OCI-LY1 (cell line): Measurements from ENCODE around the gene IL1F10.

Experiments used
- H2AFZ ChIP-seq: fragments of 200-600 bp; sonication (generic), shearing (Covaris generic); 2 replicates; pipeline ENCODE4 v1.6.0; 2014; ENCODE audit warnings: antibody characterized with exemption, mild to moderate bottlenecking, low read length
- H3F3A ChIP-seq: fragments of 200-600 bp; sonication (generic), shearing (Covaris generic); 2 replicates; pipeline ENCODE4 v1.6.0; 2014; ENCODE audit warnings: mild to moderate bottlenecking, antibody characterized with exemption, low read length, moderate library complexity; ENCODE audit not compliant: insufficient read depth
- H3K27ac ChIP-seq: fragments of 200-600 bp; sonication (generic); 2 replicates; pipeline ENCODE4 v1.5.1; 2014; ENCODE audit warnings: low read length, mixed run types, mild to moderate bottlenecking, low read depth; ENCODE audit not compliant: poor library complexity, severe bottlenecking
- H3K27me3 ChIP-seq: fragments of 200-600 bp; sonication (generic); 2 replicates; pipeline ENCODE4 v1.6.0; 2014; ENCODE audit warnings: antibody characterized with exemption, mild to moderate bottlenecking, low read length, moderate library complexity; ENCODE audit not compliant: insufficient read depth
- H3K36me3 ChIP-seq: fragments of 200-600 bp; sonication (generic); 2 replicates; pipeline ENCODE4 v1.6.1; 2014; ENCODE audit warnings: mild to moderate bottlenecking, antibody characterized with exemption, low read length, moderate library complexity, mixed read lengths; ENCODE audit not compliant: insufficient read depth
- H3K4me1 ChIP-seq: fragments of 200-600 bp; sonication (generic); 2 replicates; pipeline ENCODE4 v1.5.1; 2014; ENCODE audit warnings: mild to moderate bottlenecking, low read length, moderate library complexity; ENCODE audit not compliant: insufficient read depth, severe bottlenecking
- H3K4me2 ChIP-seq: fragments of 200-600 bp; sonication (generic), shearing (Covaris generic); 2 replicates; pipeline ENCODE4 v1.6.1; 2014; ENCODE audit warnings: low read length
- H3K4me3 ChIP-seq: fragments of 200-600 bp; sonication (generic); 2 replicates; pipeline ENCODE4 v1.5.1; 2014; ENCODE audit warnings: low read length, low read depth, mild to moderate bottlenecking, mixed read lengths; ENCODE audit not compliant: poor library complexity, severe bottlenecking
- H3K79me2 ChIP-seq: fragments of 200-600 bp; shearing (Covaris generic); 2 replicates; pipeline ENCODE4 v1.6.1; 2016; ENCODE audit warnings: mixed run types, low read length, mixed read lengths; ENCODE audit not compliant: insufficient read depth
- H3K9ac ChIP-seq: fragments of 200-600 bp; sonication (generic), shearing (Covaris generic); 2 replicates; pipeline ENCODE4 v1.6.1; 2014; ENCODE audit warnings: mild to moderate bottlenecking, low read length, mixed read lengths
- H3K9me2 ChIP-seq: fragments of 200-600 bp; sonication (generic), shearing (Covaris generic); 2 replicates; pipeline ENCODE4 v1.6.1; 2014; ENCODE audit warnings: low read depth, mild to moderate bottlenecking, low read length, mixed read lengths
- H3K9me3 ChIP-seq: fragments of 200-600 bp; shearing (Covaris generic); 2 replicates; pipeline ENCODE4 v1.6.1; 2014; ENCODE audit warnings: low read length, mixed read lengths
- H4K20me1 ChIP-seq: fragments of 200-600 bp; sonication (generic), shearing (Covaris generic); 2 replicates; pipeline ENCODE4 v1.6.0; 2016; ENCODE audit warnings: mild to moderate bottlenecking, low read length; ENCODE audit not compliant: insufficient read depth
- CTCF ChIP-seq: fragments of 200-600 bp; sonication (generic), shearing (Covaris generic); IDR thresholded peaks from 2 replicates; pipeline ENCODE4 v1.5.1; 2017; ENCODE audit warnings: mild to moderate bottlenecking, antibody characterized with exemption, low read length, moderate library complexity, mixed read lengths
- EZH2 ChIP-seq: fragments of 200-600 bp; sonication (generic), shearing (Covaris generic); IDR thresholded peaks from 2 replicates; pipeline ENCODE4 v1.8.0; 2017; ENCODE audit warnings: borderline replicate concordance, mixed run types, mild to moderate bottlenecking, antibody characterized with exemption, low read length, moderate library complexity, mixed read lengths

The IL1F10 gene

DNA sequence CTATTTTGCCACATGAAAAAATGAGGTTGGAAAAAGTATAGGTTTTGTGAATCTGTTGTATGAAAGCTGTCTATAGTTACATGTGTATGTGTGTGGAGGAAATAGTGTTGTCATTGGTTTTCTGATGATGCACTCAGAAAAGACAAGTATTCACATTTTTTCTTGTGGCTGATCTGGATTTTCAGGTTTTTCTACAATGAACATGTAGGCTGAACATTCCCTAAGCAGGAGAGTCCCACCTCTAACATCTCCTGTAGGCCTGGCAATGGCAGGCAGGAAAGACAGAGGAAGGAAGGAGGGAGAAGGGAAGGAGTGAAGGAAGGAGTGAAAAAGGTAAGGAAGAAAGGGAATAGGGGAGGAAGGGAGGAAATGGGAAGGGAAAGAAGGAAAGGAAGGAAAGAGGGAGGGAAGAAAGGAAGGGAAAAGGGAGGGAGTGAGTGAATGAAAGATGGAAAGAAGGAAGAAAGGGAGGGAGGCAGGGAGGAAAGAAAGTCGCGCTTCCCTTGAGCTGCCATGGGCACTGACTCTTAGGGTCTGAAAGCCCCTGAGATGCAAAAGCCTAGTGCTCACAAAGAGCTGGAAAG is 9.3 kb upstream of the IL1F10 start:
- H3K27me3 ChIP-seq: no peaks in the 10 kb centered on the region
- no peaks in the 10 kb centered on the region for H3K9me3 ChIP-seq
- no peaks in the 10 kb centered on the region for H3K36me3 ChIP-seq
- H2AFZ ChIP-seq: no peak overlapping the region
- no peak overlapping the region for H3K27ac ChIP-seq
- no peaks in the 10 kb centered on the region for H3K4me1 ChIP-seq
- H3K4me3 ChIP-seq: no peak overlapping the region
- H3F3A ChIP-seq: no peaks in the 10 kb centered on the region
- H3K4me2 ChIP-seq: no peak overlapping the region
- TF ChIP-seq CTCF (no peak), EZH2 (no peak)
- H3K9ac ChIP-seq: no peak overlapping the region
- H3K9me2 ChIP-seq: no peaks in the 10 kb centered on the region
- H4K20me1 ChIP-seq: no peaks in the 10 kb centered on the region
- H3K79me2 ChIP-seq: no peaks in the 10 kb centered on the region

GRCh38 chr2:113058998-113059960 is 8.5 kb upstream of the IL1F10 start, which contains the start of gene IL36RN:
TSS of gene IL36RN (plus strand) at chr2:113059198. CDS start at chr2:113059439, 241 bp downstream.
- no peak within 1 kb of the TSS for H3K4me2 ChIP-seq
- H3K9ac ChIP-seq: no peak within 1 kb of the TSS
- no peaks in the 10 kb centered on the region for H3K9me2 ChIP-seq
- H3F3A ChIP-seq: no peaks in the 10 kb centered on the region
- H3K27me3 ChIP-seq: no peaks in the 10 kb centered on the region
- H4K20me1 ChIP-seq: no peaks in the 10 kb centered on the region
- no peaks in the 10 kb centered on the region for H3K79me2 ChIP-seq
- no peaks in the 10 kb centered on the region for H3K36me3 ChIP-seq
- TF ChIP-seq CTCF: no peak
- TF ChIP-seq EZH2: no peak
- no peaks in the 10 kb centered on the region for H3K9me3 ChIP-seq
- H3K27ac ChIP-seq: no peak within 1 kb of the TSS
- H2AFZ ChIP-seq: no peak within 1 kb of the TSS
- H3K4me3 ChIP-seq: no peak within 1 kb of the TSS
- no peaks in the 10 kb centered on the region for H3K4me1 ChIP-seq

DNA sequence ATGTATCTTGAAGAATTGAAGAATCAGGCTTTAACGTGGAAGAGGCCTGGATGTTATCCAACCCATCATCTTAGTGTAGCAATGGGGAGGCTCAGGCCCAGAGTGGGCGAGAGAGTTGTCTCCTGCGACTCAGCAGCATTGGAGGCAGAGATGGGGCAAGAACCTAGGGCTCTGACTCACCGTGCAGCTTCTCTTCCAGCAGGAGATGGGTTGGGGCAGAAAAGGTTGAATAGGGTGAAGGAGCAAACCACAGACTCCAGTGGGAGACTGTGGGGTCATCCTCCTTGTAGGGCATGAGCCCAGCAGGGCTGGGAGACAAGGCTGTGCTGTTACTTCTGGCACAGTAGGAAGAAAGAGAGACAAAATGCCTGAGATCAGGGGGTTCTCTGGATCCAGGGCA is 7.4 kb upstream of the IL1F10 start:
- Histone ChIP-seq H3K9ac (no peak overlapping the region), H3K4me2 (no peak overlapping the region), H4K20me1 (no peaks in the 10 kb centered on the region), H3K9me2 (no peaks in the 10 kb centered on the region), H3K4me3 (no peak overlapping the region), H3K27ac (no peak overlapping the region), H3K4me1 (no peaks in the 10 kb centered on the region), H3K9me3 (no peaks in the 10 kb centered on the region), H3K79me2 (no peaks in the 10 kb centered on the region), H3K36me3 (no peaks in the 10 kb centered on the region), H2AFZ (no peak overlapping the region), H3F3A (no peaks in the 10 kb centered on the region), H3K27me3 (no peaks in the 10 kb centered on the region)
- TF ChIP-seq EZH2: no peak
- no peak for TF ChIP-seq CTCF
